Measurements from ENCODE around the gene ITCH.
"Not testable (repeated sequence)": the region's sequence is repeated elsewhere in the genome, so short reads cannot be mapped to it uniquely, and the experiment has no call there.

The ITCH gene

GRCh38 chr20:34421766-34422466 lies 58.8 kb downstream of the ITCH start:
- FAIRE-seq, result no peak

- not testable (repeated sequence) for FAIRE-seq
These were observed 62.1 kb downstream of the ITCH start for GRCh38 chr20:34425032-34425690.

GRCh38 chr20:34426026-34426425 lies 63.0 kb downstream of the ITCH start:
- FAIRE-seq, result no peak

GRCh38 chr20:34427331-34427730 lies 64.3 kb downstream of the ITCH start:
- no peak for FAIRE-seq

GRCh38 chr20:34427784-34428183 lies 64.7 kb downstream of the ITCH start:
- FAIRE-seq, result no peak

- no peak for FAIRE-seq
These were observed 68.1 kb downstream of the ITCH start for GRCh38 chr20:34431168-34431567.

GRCh38 chr20:34432663-34433062 lies 69.6 kb downstream of the ITCH start:
- not testable (repeated sequence) for FAIRE-seq

- no peak for FAIRE-seq
These were observed 70.3 kb downstream of the ITCH start for GRCh38 chr20:34433391-34433790.

GRCh38 chr20:34435589-34435988 lies 72.5 kb downstream of the ITCH start:
- no peak for FAIRE-seq

- no peak for FAIRE-seq
These were observed 74.4 kb downstream of the ITCH start for GRCh38 chr20:34437330-34437986.

- no peak for FAIRE-seq
These were observed 76.1 kb downstream of the ITCH start for GRCh38 chr20:34439168-34439567.

- FAIRE-seq, result not testable (repeated sequence)
These were observed 78.3 kb downstream of the ITCH start for GRCh38 chr20:34441423-34441822.

GRCh38 chr20:34443546-34443945 lies 80.5 kb downstream of the ITCH start:
- FAIRE-seq, result no peak

- FAIRE-seq, result no peak
These were observed 82.3 kb downstream of the ITCH start for GRCh38 chr20:34445177-34446065.

- FAIRE-seq, result no peak
These were observed 85.4 kb downstream of the ITCH start for GRCh38 chr20:34448517-34448916.

GRCh38 chr20:34449674-34450592 lies 86.9 kb downstream of the ITCH start:
- FAIRE-seq, result no peak

GRCh38 chr20:34452281-34452982 lies 89.4 kb downstream of the ITCH start:
- FAIRE-seq, result no peak

- no peak for FAIRE-seq
These were observed 95.6 kb downstream of the ITCH start for GRCh38 chr20:34458631-34459030.

GRCh38 chr20:34459209-34459897 lies 96.3 kb downstream of the ITCH start:
- FAIRE-seq, result no peak

- no peak for FAIRE-seq
These were observed 98.7 kb downstream of the ITCH start for GRCh38 chr20:34461779-34462087.

GRCh38 chr20:34468951-34469350 lies 105.9 kb downstream of the ITCH start:
- no peak for FAIRE-seq
